Glomerular visceral epithelial cell (primary cell): Measurements from ENCODE around the gene PPP2R2C.

Experiments used
- DNase-seq: peaks from one replicate; pipeline ENCODE4 v3.0.0-alpha.2; 2016; ENCODE audit errors: extremely low spot score

Gene PPP2R2C

DNA sequence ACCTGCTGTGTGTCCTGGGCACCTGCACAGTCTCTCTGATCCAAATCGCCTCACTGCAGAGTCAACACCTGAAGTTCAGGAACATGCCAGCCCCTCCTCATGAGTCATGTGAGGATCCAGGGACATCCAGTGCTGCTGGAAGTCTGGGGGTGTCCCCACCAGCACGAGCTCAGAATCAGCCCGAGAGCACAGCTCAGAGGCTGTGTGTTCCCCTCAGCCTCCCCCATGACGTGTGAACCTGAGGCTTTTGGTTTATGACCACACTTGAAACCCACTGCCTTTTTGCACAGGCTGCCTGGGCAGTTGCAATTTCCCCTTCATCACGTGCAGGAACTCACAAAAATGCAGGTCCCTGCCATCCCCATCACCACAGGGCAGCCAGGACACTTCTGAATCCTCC, 47.1 kb downstream of the PPP2R2C start:
- no peak for DNase-seq

GRCh38 chr4:6424425-6424824, 48.0 kb downstream of the PPP2R2C start:
- DNase-seq, result no peak

DNA sequence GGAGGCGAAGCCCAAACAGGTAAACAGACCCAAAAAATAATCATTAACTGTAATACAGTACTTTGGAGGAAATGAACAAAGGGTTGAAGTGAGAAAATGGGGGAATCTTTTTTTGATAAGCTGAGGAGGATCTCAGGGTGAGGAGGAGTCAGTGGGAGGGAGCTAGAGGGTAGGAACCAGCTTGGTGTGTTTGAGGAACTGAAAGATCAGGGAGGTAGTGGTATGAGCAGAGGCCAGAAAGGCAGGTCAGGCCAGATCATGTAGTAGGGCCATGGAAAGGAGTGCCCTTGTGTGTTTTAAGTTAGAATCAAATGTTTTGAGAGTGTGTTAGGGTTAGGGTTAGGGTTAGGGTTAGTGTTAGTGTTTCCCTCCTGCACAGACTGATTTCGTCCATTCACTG, 48.8 kb downstream of the PPP2R2C start:
- no peak for DNase-seq

DNA sequence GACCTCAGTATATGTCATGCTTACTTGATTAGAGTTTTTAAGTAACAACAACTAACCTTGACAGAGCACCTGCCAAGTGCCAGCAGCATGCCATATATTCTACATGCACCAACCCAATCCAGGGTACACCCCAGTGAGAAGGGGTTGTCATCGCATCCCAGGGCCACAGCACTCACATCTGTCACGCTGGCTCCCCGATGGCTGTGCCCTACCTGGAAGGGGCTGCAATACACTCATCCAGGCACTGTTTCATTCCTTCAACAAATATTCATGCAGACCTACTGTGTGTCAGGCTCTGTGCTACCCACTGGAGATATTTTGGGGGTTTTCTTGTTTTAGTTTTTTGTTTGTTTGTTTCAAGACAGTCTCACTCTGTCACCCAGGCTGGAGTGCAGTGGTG, 49.5 kb downstream of the PPP2R2C start:
- no peak for DNase-seq

GRCh38 chr4:6422105-6422504, 50.3 kb downstream of the PPP2R2C start:
- no peak for DNase-seq

DNA sequence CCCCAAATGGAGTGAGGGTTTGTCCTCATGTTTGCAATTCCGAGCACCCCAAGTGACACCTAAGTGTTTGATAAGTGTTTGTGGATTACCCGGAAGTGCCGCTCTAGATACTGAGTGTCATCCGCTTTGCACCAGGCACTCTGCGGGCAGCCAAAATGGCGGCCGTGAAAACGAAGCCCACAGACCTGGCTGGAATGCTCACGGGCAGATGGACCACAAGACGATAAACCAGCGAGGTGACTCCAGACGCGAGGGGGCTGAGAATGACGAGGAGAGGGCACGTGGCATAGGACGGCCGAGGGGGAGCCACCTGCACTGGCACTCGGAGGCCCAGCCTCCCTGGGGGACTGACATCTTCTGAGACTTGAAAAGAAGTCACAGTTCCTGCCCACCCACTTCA, 51.0 kb downstream of the PPP2R2C start:
- no peak for DNase-seq

DNA sequence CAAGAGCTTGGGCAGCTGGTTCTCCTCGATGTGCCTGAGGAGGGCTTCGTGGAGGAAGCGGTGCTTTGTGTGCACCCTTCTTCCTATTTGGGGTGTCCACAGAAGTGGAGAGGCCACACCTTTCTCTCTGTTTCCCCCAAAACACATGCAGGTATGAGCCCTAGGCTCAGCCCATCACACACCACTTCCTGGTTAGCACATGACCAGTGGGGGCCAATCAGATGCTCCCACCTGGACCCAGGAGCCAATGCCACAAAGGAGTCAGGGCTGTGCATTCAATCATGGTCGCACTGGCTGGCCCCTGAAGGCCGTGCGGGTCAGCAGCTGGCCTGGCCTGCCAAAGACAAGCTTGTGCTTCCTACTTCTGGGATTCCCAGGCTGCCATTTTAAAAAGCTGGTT, 51.4 kb downstream of the PPP2R2C start:
- DNase-seq, result no peak

DNA sequence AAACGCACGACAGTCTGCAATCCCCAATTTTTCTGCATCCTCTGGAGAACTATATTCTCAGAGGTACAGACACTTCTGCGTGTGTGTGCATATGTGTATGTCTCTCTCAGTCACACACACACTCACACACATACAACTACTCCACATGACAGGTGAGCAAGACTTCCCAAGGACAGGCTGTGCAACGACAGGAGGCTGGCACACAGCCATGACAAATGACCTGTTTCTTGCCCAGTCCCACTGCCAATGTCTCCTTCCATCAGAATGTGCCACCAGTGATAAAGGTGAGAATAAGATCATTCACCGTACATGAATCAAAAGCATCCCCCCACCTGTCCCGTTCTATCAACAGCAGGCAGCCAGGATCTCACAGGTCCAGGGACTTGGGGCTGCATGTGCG, 52.4 kb downstream of the PPP2R2C start:
- no peak for DNase-seq

DNA sequence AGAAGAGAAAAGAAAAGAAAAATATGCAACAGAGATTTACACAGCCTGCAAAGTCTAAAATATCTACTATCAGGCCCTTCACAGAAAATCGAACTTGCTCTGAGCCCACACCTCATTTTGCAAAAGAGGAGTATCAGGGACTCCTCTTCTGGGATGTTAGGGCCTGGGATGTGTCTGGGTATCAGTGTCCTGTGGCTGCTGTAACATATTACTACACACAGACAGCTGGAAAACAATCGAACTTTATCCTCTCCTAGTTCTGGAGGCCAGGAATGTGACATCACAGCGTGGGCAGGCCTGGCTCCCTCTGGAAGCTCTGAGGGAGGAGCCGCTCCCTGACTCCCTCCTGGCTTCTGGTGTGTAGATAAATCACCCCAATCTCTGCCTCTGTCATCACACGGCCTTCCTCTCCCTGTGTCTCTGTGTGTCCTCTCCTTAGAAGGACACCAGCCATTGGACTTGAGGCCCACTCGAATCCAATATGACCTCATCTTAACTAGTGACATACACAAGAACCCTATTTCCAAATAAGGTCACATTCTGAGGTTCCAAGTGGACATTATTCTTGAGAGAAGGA, 52.9 kb downstream of the PPP2R2C start:
- DNase-seq, result no peak

GRCh38 chr4:6418193-6418755, 54.1 kb downstream of the PPP2R2C start:
- no peak for DNase-seq

DNA sequence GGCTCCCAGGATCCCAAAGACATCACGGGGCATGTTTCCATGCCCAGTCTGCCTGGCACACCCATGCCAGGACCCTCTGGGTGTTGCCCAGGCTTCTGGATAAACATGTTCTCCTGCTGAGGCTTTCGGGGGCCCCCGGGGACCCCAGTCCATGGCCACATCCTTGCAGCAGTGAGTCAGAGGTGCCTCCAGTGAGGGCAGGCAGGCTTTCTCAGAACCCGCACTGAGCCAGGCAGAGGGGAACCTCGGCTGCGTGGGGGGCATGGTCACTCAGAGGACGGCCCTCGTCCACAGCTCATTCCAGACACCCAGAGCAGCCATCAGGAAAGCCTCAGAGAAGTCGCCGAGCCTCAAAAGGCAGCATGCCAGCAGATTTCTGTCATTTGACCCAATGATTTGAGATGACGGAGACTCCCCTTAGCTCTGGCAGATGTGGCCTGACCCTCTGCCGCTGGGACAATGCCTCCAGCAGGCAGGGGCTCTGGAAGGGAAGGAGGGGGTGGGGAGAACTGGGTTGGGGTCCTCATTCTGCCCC, 54.8 kb downstream of the PPP2R2C start:
- no peak for DNase-seq

DNA sequence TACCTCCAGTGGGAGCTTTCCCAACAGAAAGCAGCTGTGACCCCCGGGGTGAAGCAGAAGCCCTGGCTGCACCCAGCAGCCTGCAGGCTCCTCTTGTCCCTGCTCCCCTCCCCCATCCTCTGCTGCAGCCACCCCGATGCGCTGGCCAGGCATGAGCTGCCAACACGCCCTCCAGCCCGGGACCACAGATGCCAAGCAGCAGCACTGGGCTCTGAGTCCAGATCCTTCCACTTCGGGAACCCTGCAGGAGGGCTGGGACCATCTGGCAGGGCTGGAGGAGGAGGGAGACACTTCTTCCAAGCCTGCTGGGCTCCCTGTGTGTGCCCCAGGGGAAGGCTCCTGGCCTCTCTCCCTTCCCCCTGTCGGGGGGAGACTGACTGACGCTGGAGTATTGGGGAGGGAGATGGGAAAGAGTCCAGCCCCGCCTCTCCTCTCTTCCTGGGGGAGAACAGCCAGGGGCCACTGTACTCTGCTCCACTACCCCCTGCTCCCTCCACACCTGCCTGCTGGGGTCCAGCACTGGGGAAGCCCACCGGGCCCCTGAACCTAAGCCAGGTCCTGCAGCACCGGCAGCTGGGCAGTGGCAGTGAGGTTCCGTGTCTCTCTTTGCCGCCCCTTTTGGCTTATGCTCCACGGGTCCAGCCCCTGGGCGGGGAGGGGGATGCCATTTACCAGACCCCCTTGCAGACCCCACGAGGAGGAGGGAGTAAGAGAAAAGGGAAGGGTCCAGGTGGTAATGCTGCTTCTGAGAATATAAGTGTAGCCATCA, 55.7 kb downstream of the PPP2R2C start:
- DNase-seq, result no peak

GRCh38 chr4:6415031-6415705, 57.2 kb downstream of the PPP2R2C start:
- no peak for DNase-seq

- no peak for DNase-seq
Observed at GRCh38 chr4:6414578-6414977, 57.8 kb downstream of the PPP2R2C start.

DNA sequence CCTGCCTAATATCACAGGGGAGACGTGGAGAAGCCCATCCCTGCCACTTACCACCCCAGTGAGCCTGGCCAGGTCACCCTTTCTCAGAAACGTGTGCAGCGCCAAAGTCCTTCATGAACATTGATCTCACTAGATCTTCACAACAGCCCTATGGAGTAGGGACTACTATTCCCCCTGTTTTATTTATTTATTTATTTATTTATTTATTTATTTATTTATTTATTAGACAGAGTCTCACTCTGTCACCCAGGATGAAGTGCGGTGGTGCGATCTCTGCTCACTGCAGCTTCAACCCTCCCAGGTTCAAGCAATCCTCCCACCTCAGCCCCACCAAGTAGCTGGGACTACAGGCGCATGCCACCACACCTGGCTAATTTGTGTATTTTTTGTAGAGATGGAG, 61.8 kb downstream of the PPP2R2C start:
- no peak for DNase-seq

DNA sequence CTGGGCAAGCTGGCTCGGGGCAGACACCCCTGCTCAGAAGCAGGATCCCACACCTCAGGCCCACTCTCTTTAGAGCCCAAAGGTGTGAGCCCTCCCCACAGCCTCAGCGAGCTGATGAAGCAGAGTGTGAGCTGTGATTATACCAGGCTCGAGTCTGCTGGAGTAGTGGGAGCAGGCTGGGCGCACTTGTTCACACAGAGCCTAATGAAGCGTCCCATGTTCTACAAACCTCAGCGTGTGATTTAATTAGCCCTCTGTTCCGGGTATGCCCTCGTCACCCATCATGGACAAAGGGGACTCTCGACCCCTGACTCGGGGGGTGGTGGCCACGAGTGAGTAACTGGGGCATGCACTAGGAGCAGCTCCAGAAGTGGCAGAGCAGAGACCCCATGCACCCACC, 62.3 kb downstream of the PPP2R2C start:
- DNase-seq, result no peak

DNA sequence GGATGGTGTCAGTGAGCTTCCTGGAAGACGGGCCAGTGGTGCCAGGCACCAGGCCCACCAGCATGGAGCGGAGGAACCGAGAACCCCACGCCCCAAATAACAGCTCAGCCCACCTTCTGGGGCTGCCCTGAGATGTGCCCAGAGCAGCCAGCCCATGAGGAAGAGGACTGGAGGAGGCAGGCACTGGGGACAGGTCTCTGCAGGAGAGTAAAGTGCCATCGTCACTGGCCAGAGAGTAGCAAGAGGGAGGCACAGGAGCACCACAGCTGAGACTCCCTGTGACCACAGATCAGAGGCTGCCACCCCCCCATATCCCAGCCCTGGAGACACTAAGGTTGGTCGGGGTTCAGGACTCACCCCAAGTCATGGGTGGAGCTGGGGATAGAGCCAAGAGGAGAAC, 63.0 kb downstream of the PPP2R2C start:
- DNase-seq, result no peak

DNA sequence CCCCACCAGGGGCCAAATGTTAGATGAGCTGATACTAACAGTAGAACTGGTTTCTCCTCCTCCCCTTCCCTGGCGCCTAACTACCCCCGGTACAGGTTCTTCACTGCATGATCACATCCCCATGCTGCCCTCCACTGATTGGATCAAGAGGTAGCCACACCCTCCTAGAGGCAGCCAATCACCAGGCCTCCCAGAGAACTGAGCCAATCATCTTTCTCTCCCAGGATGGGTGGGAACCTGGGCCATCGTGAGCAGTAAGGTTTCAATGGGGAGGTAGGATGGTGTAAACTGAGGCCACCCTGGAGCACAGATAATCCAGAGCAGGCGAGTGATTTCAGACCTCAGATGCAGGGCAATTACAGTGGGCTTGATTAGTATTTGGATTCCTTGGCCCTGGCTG, 64.2 kb downstream of the PPP2R2C start:
- DNase-seq, result no peak

- no peak for DNase-seq
Observed at GRCh38 chr4:6405397-6405706, 67.1 kb downstream of the PPP2R2C start.

DNA sequence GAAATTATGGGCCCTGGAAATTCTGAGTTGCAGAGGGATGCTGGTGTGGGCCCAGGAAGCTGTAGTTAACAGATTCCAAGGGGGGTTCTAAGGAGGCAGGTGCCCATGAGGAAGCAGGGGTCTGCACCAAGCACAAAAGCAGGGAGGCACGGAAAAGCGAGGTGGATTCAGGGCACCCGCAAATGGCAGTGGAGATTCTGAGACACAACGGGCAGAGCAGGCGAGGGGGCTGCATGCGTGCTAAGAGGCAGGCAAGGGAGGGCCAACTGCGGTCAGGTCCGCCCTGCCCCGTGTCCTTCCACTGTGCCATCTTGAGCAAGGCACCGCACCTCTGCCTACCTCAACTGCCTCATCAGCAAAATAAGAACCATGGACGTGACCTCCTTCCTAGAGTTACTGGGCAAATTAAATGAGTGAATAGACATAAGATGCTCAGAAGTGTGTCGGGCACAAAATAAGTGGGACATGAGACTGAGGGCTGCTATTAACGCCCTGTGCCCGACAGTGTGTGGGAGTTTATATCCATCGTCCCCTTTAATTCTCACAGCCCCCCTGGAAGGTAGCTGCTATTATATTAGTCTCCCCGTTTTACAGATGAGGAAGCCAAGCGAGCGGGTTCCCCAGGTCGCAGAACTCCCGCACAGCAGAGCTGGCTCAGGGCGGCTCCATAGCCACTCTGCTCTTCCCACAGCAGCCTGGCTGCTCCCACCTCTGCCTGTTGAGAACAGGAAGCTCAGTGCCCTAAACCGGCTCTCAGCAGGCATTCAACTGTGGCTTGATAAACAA, 67.6 kb downstream of the PPP2R2C start:
- no peak for DNase-seq

DNA sequence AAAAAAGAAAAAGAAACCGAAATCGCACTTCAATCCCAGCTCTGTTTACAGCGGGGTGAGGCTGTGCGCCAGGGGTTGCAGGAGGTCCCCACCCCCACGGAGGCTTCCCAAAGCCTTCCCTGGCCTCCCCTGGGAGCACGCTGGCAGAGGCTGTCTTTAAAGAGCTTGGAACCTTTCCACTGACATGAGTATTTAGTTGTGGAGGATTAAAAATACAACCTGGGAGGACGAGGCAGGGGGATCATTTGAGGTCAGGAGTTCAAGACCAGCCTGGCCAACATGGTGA, 69.1 kb downstream of the PPP2R2C start:
- DNase-seq, result no peak
